K562 (cell line): ENCODE data around the gene DOCK8. TPM values are rescaled to one million over a fixed set of nuclear protein-coding genes. Genes with fewer than 3 reads are reported as not detected.

Experiments
- ATAC-seq: fragments of 200-7000 bp; cut with Tn5 transposase; 3 replicates; pipeline ENCODE4 v1.9.1; 2020; ENCODE audit warnings: moderate library complexity
- BruUV-seq: library from RNA; stranded (reverse); fragments of 400-500 nt; replicated peaks from 2 replicates; lab custom pipeline; 2021; lab: Mats Ljungman, UMichigan
- CTCF ChIA-PET: fragments of 300-600 bp; formaldehyde crosslinking; extraction: SDS; loops from one replicate; lab custom pipeline; 2021; ENCODE audit warnings: low intra/inter-chr PET ratio; lab: Yijun Ruan, JAX
- POLR2A ChIA-PET: fragments of 300-600, 350-650 bp; sonication (Branson Sonifier 250); formaldehyde crosslinking; extraction: SDS; loops from one replicate; lab custom pipeline; 2021; ENCODE audit warnings: antibody characterized with exemption, inconsistent platforms; lab: Yijun Ruan, JAX
- DNase-seq, 4 experiments: peaks; one replicate each; pipeline versions ENCODE4 v3.0.0 to v3.0.0-alpha.2; 2011 to 2018; ENCODE audit warnings: low spot score in 3 of 4, mixed read lengths in 3 of 4; ENCODE audit errors: extremely low read depth in 1 of 4
- FAIRE-seq: peaks from 2 replicates; lab custom pipeline; 2011; peaks lifted over from hg19 to GRCh38; lab: Jason Lieb, UNC
- H2AFZ ChIP-seq: 2 replicates; pipeline ENCODE4 v1.6.0; 2011; ENCODE audit warnings: low read depth, low read length, control low read depth, inconsistent platforms
- H3K27ac ChIP-seq: fragments of 200-600 bp; 3 replicates; pipeline ENCODE4 v1.8.0; 2011; ENCODE audit warnings: low read depth, mild to moderate bottlenecking, control low read depth, inconsistent platforms, low read length, moderate library complexity, mixed read lengths; ENCODE audit errors: extremely low read depth
- H3K27me3 ChIP-seq, 2 experiments: fragments of 300-600 bp in 1 of 2; 2 replicates in 1 of 2; 3 replicates in 1 of 2; pipeline versions ENCODE4 v1.6.0 to v1.8.0; 2011; ENCODE audit warnings: inconsistent platforms in 2 of 2, low read length in 2 of 2, mild to moderate bottlenecking in 1 of 2, mixed read lengths in 1 of 2, moderate library complexity in 1 of 2; ENCODE audit not compliant: control insufficient read depth in 2 of 2, insufficient read depth in 2 of 2
- H3K36me3 ChIP-seq: fragments of 300-600 bp; 3 replicates; pipeline ENCODE4 v1.8.0; 2011; ENCODE audit warnings: mild to moderate bottlenecking, low read length, inconsistent platforms; ENCODE audit not compliant: control insufficient read depth, insufficient read depth
- H3K4me1 ChIP-seq, 2 experiments: fragments of 200-600 bp in 1 of 2; replicated peaks in 1 of 2; 2 replicates in 1 of 2; 3 replicates in 1 of 2; pipeline versions ENCODE4 v1.5.1 to v1.8.0; 2011; ENCODE audit warnings: inconsistent platforms in 2 of 2, low read length in 2 of 2, mild to moderate bottlenecking in 1 of 2, mixed read lengths in 1 of 2, moderate library complexity in 1 of 2; ENCODE audit not compliant: control insufficient read depth in 2 of 2, insufficient read depth in 2 of 2
- H3K4me2 ChIP-seq: 2 replicates; pipeline ENCODE4 v1.6.1; 2011; ENCODE audit warnings: low read length, control low read depth, inconsistent platforms, mixed read lengths; ENCODE audit not compliant: insufficient read depth
- H3K4me3 ChIP-seq: fragments of 200-600 bp; sonication (generic), shearing (Covaris generic); 2 replicates; pipeline ENCODE4 v1.5.1; 2016; ENCODE audit warnings: control low read depth, inconsistent platforms
- H3K79me2 ChIP-seq: fragments of 200-600 bp; 3 replicates; pipeline ENCODE4 v1.8.0; 2011; ENCODE audit warnings: low read length, inconsistent platforms; ENCODE audit not compliant: control insufficient read depth, insufficient read depth
- H3K9ac ChIP-seq, 2 experiments: 2 replicates each; pipeline versions ENCODE4 v1.6.0 to v1.6.1; 2011; ENCODE audit warnings: low read depth in 2 of 2, low read length in 2 of 2, control low read depth in 1 of 2, inconsistent platforms in 1 of 2, mild to moderate bottlenecking in 1 of 2, mixed read lengths in 1 of 2; ENCODE audit not compliant: insufficient read depth in 1 of 2
- H3K9me1 ChIP-seq: one replicate; pipeline ENCODE4 v1.6.0; 2011; ENCODE audit warnings: inconsistent platforms, mild to moderate bottlenecking, low read length, moderate library complexity; ENCODE audit not compliant: control insufficient read depth, insufficient read depth
- H3K9me3 ChIP-seq: replicated peaks from 2 replicates; pipeline ENCODE4 v1.5.1; 2011; ENCODE audit warnings: low read depth, low read length, inconsistent platforms; ENCODE audit not compliant: control insufficient read depth, insufficient read depth
- H4K20me1 ChIP-seq: replicated peaks from 2 replicates; pipeline ENCODE4 v1.6.1; 2011; ENCODE audit warnings: low read length, inconsistent platforms, mixed read lengths; ENCODE audit not compliant: control insufficient read depth, insufficient read depth
- BCL6 ChIP-seq: fragments of 250-450 bp; sonication (Bioruptor Pico); IDR thresholded peaks from 2 replicates; pipeline ENCODE4 v1.4.0; 2020
- CBFB ChIP-seq: sonication (generic); formaldehyde crosslinking; IDR thresholded peaks from 2 replicates; pipeline ENCODE4 v1.4.0; 2020; ENCODE audit warnings: mild to moderate bottlenecking, missing genetic modification reagents
- HIVEP1 ChIP-seq: fragments of 250-450 bp; sonication (Bioruptor Pico); IDR thresholded peaks from 2 replicates; pipeline ENCODE4 v1.4.0; 2020; ENCODE audit warnings: mild to moderate bottlenecking
- MTA2 ChIP-seq: fragments of 450-650 bp; IDR thresholded peaks from 2 replicates; pipeline ENCODE4 v1.6.1; 2016; ENCODE audit warnings: low read depth
- MTA3 ChIP-seq: fragments of 450-650 bp; formaldehyde crosslinking; IDR thresholded peaks from 2 replicates; pipeline ENCODE4 v1.6.1; 2017; ENCODE audit warnings: mild to moderate bottlenecking, borderline replicate concordance
- RNF2 ChIP-seq: sonication (generic); IDR thresholded peaks from 2 replicates; pipeline ENCODE4 v1.6.1; 2016
- SAFB2 ChIP-seq: fragments of 200-400 bp; formaldehyde crosslinking; IDR thresholded peaks from 2 replicates; pipeline ENCODE4 v1.6.1; 2018; ENCODE audit warnings: borderline replicate concordance, low read length, low read depth, moderate library complexity; ENCODE audit not compliant: severe bottlenecking
- SNRNP70 ChIP-seq: fragments of 200-400 bp; formaldehyde crosslinking; optimal IDR thresholded peaks from 2 replicates; pipeline ENCODE3; 2017; ENCODE audit warnings: low read depth, low read length
- SP2 ChIP-seq: IDR thresholded peaks from 2 replicates; pipeline ENCODE4 v1.6.1; 2011; ENCODE audit warnings: mild to moderate bottlenecking, low read depth, low read length, moderate library complexity; ENCODE audit not compliant: poor library complexity, severe bottlenecking; ENCODE audit errors: extremely low read depth
- XRCC4 ChIP-seq: IDR thresholded peaks from one replicate; pipeline ENCODE4 v1.6.1; 2011; ENCODE audit not compliant: insufficient read depth, insufficient read length; ENCODE audit errors: extremely low read depth
- ZBTB1 ChIP-seq: sonication (generic); formaldehyde crosslinking; IDR thresholded peaks from 2 replicates; pipeline ENCODE4 v1.8.1; 2023; ENCODE audit warnings: missing genetic modification reagents, low read depth, mild to moderate bottlenecking, borderline replicate concordance
- ZNF431 ChIP-seq: sonication (generic); formaldehyde crosslinking; IDR thresholded peaks from 2 replicates; pipeline ENCODE4 v1.8.0; 2022; ENCODE audit warnings: mild to moderate bottlenecking, missing genetic modification reagents
- WGBS: fragments of 100-300 bp; shearing (Covaris generic); methylation state at CpG from one replicate; pipeline ENCODE4 v1.1.6; 2016; ENCODE audit warnings: low coverage, mixed read lengths; ENCODE audit not compliant: insufficient coverage; ENCODE audit errors: missing lambda C conversion rate; 5-methylcytosine and 5-hydroxymethylcytosine counted together
- in situ Hi-C: fragments of 300-500 bp; cut with MboI; formaldehyde crosslinking; loops from 4 replicates; pipeline ENCODE4 v1.15.0; 2018; ENCODE audit warnings: inconsistent platforms, mixed read lengths
- intact Hi-C: fragments of 100-400 bp; cut with micrococcal nuclease; formaldehyde crosslinking; loops from 2 replicates; pipeline ENCODE4 v1.14.2; 2022
- polyA plus RNA-seq, 8 experiments: library from polyadenylated mRNA; depleted of rRNA in 4 of 8; stranded (reverse) in 5 of 8; unstranded in 3 of 8; fragments of >200 nt; fragmentation: Nextera tagmentation in 2 of 8; fragmentation: Illumina TruSeq in 1 of 8; extraction: Ambion mirVana in 2 of 8; extraction: Trizol in 1 of 8; gene quantifications; 2 replicates each; pipeline versions ENCODE4 v1.2.1 to v1.2.3, GENCODE V29; 2011 to 2014; ENCODE audit warnings: inconsistent platforms in 1 of 8, missing spikeins in 1 of 8
- total RNA-seq, 7 experiments: library from RNA; depleted of rRNA in 6 of 7; stranded (reverse); fragments of >200 nt in 6 of 7; fragmentation: Illumina TruSeq in 2 of 7; extraction: Trizol in 2 of 7; gene quantifications; 2 replicates each; pipeline versions ENCODE4 v1.2.1 to v1.2.3, GENCODE V29; 2011 to 2021; ENCODE audit warnings: low replicate concordance in 1 of 7

DOCK8 gene
- total and polyA plus RNA-seq, 9 of the 15 experiments (the other 6 are each of a cell fraction or from before 2014, with no cell fraction given): 14.4 to 53.8 (median 25.1) TPM

DNA sequence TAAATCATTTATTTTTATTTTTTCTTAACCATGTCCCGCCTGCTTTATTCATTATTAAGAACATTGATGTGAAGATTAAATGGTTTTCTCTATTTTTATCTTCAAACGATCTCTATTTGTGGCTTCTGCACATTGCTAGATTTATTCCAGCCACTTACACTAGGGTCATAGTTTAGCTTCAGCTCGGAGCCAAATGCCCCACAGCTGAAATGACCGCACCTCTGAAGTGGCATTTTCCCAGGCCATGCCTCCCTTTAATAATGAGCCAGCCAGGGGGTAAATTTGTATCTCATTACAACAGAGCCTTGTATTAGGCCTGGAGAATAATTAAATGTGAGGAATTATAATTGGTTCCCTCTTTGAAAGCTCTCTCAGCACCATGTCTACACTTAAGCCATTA, 89.4 kb downstream of the DOCK8 start:
- TF ChIP-seq MTA2 (no peak), BCL6 (CRISPR knock-in tag) (no peak), SP2 (no peak), ZNF431 (CRISPR knock-in tag) (no peak), ZBTB1 (CRISPR knock-in tag) (no peak), XRCC4 (no peak), SNRNP70 (no peak), MTA3 (no peak), HIVEP1 (CRISPR knock-in tag) (no peak), RNF2 (no peak), SAFB2 (no peak), CBFB (CRISPR knock-in tag) (no peak)
- TF ChIP-seq, all 486 proteins: peak for 0
- in situ Hi-C loops: no loop called here
- no peaks in the 10 kb centered on the region for H3K4me1 ChIP-seq
- H3K4me3 ChIP-seq: no peak overlapping the region
- H3K36me3 ChIP-seq: peaks cover 46% of the 10 kb centered on the region; the same call in 2 of the 3 replicates
- H3K4me2 ChIP-seq: no peak overlapping the region
- H3K27ac ChIP-seq: no peak overlapping the region
- ChIA-PET CTCF (no interaction called here), POLR2A (no interaction called here)
- H3K27me3 ChIP-seq: no peaks in the 10 kb centered on the region
- FAIRE-seq (no peak), DNase-seq (no peak), ATAC-seq (no peak)
- intact Hi-C loops: loop anchor here (10.0 kb wide), 1 partner anchor 89 kb away; the partner anchor contains the start of gene DOCK8
- H4K20me1 ChIP-seq: no peaks in the 10 kb centered on the region
- H3K9ac ChIP-seq: no peak overlapping the region
- no peak overlapping the region for H2AFZ ChIP-seq
- BruUV-seq: no TSS peak
- no peaks in the 10 kb centered on the region for H3K9me3 ChIP-seq
- H3K9me1 ChIP-seq: no peaks in the 10 kb centered on the region
- 87% methylated on average over 4 of the region's 4 CpGs for WGBS
- H3K79me2 ChIP-seq: no peaks in the 10 kb centered on the region
